Tracheal epithelial cell (primary cell): ENCODE measurements around the gene CILP2. TPM values are rescaled to one million over a fixed set of nuclear protein-coding genes. Genes with fewer than 3 reads are reported as not detected.

Source experiments
- total RNA-seq: library from RNA; depleted of rRNA; stranded (reverse); fragments of >200 nt; gene quantifications from 2 replicates; pipeline ENCODE4 v1.2.1, GENCODE V29; 2014

The CILP2 gene, protein sequence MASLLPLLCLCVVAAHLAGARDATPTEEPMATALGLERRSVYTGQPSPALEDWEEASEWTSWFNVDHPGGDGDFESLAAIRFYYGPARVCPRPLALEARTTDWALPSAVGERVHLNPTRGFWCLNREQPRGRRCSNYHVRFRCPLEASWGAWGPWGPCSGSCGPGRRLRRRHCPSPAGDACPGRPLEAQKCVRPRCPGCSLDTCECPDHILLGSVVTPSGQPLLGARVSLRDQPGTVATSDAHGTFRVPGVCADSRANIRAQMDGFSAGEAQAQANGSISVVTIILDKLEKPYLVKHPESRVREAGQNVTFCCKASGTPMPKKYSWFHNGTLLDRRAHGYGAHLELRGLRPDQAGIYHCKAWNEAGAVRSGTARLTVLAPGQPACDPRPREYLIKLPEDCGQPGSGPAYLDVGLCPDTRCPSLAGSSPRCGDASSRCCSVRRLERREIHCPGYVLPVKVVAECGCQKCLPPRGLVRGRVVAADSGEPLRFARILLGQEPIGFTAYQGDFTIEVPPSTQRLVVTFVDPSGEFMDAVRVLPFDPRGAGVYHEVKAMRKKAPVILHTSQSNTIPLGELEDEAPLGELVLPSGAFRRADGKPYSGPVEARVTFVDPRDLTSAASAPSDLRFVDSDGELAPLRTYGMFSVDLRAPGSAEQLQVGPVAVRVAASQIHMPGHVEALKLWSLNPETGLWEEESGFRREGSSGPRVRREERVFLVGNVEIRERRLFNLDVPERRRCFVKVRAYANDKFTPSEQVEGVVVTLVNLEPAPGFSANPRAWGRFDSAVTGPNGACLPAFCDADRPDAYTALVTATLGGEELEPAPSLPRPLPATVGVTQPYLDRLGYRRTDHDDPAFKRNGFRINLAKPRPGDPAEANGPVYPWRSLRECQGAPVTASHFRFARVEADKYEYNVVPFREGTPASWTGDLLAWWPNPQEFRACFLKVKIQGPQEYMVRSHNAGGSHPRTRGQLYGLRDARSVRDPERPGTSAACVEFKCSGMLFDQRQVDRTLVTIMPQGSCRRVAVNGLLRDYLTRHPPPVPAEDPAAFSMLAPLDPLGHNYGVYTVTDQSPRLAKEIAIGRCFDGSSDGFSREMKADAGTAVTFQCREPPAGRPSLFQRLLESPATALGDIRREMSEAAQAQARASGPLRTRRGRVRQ
- total RNA-seq, result 0.21 and 0.24 TPM in 2 replicates

DNA sequence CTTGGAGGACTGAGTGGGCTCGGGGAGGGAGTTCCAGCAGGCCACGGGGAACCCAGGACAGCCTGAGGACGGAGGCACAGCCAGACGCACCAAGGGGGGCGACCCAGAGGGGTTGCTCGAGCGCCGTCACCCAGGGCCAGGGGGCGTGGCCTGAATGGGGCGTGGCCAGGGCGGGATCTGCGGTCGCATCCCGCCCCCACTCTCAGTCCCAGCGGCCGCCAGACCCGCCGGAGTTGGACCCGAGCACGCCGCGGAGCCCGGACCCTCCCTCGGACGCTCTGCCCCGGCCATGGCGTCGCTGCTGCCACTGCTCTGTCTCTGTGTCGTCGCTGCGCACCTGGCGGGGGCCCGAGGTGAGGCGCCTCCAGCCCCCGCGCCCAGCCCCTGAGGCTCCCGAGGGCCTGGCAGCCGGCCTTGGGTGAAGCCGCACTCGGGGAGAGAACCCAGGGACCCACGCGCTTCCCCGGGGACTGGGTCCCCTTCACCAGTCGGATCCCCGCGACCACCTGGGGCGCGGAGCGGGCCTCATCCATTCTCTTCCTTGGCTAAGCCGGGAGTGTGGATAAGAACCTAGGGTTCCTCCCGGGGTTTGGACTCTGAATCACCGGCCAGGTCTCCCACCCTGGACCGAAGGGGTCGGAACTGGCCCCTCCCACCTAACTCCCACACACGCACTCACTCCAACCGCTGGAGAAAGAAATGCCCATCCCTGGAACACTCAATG lies at the start of gene CILP2:
CILP2 (plus strand) TSS at position 205 of the 724 bp plus-strand sequence; CDS start at position 290, 85 bp downstream.

DNA sequence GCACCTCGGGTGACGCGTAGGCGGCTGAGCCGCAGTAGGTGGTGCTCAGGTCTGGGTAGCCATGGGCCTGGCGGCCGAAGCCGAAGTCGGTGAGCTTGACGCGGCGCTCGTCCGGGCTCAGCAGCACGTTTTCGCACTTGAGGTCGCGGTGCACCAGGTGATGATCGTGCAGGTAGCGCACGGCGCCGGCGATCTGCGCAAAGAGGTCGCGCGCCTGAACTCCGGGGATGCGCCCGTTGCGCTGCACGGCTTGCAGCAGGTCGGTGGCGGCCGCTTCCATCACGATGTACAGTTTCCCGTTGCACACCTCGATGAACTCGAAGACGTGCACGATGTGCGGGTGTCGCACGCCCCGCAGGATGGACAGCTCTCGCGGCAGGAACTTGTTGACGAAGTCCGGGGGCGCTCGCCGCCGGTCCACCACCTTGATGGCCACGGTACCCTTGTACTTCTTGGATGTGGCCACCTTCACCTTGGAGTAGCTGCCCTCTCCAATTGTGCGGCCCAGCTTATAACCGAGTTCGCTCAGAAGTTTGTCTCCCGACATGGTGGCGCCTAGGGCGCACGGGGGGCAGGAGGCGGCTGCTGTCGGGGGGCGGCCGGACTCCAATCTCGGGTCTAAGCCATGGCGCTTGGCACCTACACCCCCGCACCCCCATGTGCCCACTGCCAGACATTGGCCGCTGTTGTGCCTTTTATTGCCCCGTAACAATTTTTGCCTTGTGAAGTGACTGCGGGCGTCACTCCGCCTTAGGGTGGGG lies 23.0 kb upstream of the CILP2 start, which contains the start of gene TSSK6:
TSSK6 (minus strand) TSS at position 668 of the 761 bp plus-strand sequence; CDS start at position 547, 121 bp downstream.

DNA sequence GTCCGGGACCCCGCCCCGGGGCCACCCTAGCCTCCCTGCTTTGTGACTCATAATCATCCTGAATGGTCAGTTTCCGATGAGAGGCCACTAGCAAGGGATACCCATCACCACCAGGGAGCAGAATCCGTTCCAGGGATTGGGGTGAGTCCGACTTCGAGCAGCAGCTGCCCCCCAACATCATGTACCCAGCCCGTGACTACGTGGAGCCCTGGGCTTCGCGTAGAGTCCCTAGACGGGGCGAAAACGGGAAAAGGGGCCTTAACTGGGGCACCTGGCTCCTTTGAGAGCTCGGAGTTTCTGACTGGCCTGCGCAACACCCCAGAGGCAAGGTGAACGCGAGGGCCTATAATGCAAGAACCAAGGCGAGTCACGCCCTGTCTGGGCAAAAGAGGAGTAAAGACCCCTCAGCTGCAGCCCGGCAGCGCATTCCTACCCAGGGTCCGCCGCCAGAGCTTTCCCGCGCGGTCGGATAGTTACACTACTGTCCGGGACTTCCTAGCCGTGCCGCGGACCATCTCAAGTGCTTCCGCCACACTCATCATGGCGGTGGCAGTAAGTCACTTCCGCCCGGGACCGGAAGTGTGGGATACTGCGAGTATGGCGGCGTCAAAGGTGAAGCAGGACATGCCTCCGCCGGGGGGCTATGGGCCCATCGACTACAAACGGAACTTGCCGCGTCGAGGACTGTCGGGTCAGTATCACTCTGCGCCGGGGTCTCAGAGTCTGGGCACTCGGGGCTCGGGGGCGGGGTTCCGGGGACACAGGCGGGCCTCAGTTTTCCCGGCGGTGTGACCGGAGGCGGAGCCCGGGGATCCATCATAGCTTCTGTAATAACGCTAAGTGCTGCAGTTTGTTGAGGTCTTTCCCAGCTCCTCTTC lies 22.2 kb upstream of the CILP2 start, which contains the start of gene NDUFA13:
NDUFA13 (plus strand) TSS at position 584 of the 878 bp plus-strand sequence; CDS start at position 598, 14 bp downstream.

DNA sequence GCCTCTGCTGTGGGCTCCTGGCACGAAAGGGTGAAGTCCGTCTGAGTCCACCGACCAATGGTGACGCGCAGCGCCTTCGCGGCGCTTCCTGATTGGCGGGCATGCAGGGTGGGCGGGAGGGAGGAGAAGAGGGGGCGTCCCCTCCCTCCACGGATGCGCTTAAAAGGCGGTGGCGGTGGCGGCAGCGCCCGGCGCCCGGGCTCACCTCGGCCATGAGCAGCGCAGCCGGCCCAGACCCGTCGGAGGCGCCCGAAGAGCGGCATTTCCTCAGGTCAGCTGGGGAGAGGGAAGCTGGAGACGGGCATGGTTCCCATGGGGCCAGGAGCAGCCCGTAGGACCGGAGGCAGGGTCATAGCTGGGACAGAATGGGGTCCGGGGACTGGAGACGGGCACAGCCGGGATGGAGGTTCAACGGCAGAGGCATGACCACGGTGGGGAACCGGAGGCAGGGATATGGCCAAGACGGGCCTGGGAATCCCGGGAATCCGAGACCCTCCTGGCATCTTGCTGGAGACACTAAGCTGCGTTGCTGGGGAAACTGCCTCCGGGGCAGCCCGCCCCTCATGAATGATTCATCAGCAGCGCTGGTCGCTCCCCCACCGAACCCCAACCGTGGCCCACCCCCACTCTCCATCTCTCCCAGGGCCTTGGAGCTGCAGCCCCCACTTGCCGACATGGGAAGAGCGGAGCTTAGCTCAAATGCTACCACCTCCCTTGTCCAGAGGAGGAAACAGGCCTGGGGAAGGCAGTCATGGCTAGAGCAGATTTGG lies 9.2 kb upstream of the CILP2 start, which contains the start of gene YJEFN3:
YJEFN3 (plus strand) TSS at position 191 of the 770 bp plus-strand sequence; CDS start at position 213, 22 bp downstream.

Other genes with a start within 250 kb of the CILP2 start
- gene SUGP1, start 217.8 kb upstream of the CILP2 start, total RNA-seq, result 10.2 and 15.9 TPM in 2 replicates
- 23.4 and 25.3 TPM in 2 replicates for gene MAU2, start 217.4 kb upstream of the CILP2 start, total RNA-seq
- 36.0 and 61.7 TPM in 2 replicates for gene GATAD2A, start 132.6 kb upstream of the CILP2 start, total RNA-seq
- 1.7 and 2.8 TPM in 2 replicates for gene TSSK6, start 22.7 kb upstream of the CILP2 start, total RNA-seq
- gene NDUFA13, start 22.0 kb upstream of the CILP2 start, total RNA-seq, result 103 and 142 TPM in 2 replicates
- 0.64 and 0.72 TPM in 2 replicates for gene YJEFN3, start 9.4 kb upstream of the CILP2 start, total RNA-seq
- 0.21 and 0.96 TPM in 2 replicates for gene PBX4, start 80.4 kb downstream of the CILP2 start, total RNA-seq
- gene LPAR2, start 90.0 kb downstream of the CILP2 start, total RNA-seq, result 4.9 and 6.3 TPM in 2 replicates
- 6.0 and 6.6 TPM in 2 replicates for gene GMIP, start 105.4 kb downstream of the CILP2 start, total RNA-seq
- gene ATP13A1, start 125.4 kb downstream of the CILP2 start, total RNA-seq, result 112 and 135 TPM in 2 replicates
- gene ZNF101, start 130.6 kb downstream of the CILP2 start, total RNA-seq, result 10.0 and 10.8 TPM in 2 replicates
- 4.1 and 4.5 TPM in 2 replicates for gene ZNF14, start 194.8 kb downstream of the CILP2 start, total RNA-seq